ENCODE measurements around the gene KRTAP10-10.

The KRTAP10-10 gene

DNA sequence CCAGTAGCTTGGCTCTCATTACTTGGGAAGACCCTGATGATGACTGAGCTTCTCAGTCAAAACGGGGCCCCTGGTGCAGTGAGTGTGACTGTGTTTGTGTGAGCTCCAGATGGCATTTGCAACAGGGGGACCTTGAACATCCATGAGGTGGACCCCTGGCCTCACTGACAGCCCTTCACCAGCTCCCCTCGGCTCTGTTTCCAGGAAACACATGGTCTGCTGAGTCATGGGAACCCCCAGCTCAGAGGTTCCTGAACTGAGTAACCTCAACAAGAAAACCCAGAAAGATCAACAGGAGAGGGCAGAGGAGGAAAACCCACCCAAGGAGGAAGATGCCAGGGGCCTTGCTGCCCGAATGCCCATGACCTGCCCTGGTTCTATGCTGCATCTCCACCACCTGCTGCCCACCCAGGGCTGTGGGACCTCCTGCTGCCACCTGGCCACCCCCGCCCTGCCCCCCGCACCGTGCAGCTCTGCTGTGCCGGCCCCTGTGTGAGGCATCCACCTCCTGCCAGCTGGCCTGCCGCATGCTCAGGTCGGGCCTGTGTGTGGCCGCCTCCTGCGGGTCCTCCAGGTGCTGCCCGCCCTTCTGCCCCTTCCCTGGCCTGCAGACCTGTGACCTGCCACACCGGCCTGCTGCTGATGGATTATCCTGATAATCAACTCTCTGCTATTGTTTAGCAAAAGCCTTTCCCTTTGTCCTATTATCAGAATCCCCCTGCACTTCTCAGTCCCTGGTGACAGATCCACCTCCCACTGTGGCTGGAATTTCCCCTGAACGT is 49.0 kb downstream of the KRTAP10-10 start:
- peak in 2 of 3 experiments; percentile 25 to 60 for DNase-seq

DNA sequence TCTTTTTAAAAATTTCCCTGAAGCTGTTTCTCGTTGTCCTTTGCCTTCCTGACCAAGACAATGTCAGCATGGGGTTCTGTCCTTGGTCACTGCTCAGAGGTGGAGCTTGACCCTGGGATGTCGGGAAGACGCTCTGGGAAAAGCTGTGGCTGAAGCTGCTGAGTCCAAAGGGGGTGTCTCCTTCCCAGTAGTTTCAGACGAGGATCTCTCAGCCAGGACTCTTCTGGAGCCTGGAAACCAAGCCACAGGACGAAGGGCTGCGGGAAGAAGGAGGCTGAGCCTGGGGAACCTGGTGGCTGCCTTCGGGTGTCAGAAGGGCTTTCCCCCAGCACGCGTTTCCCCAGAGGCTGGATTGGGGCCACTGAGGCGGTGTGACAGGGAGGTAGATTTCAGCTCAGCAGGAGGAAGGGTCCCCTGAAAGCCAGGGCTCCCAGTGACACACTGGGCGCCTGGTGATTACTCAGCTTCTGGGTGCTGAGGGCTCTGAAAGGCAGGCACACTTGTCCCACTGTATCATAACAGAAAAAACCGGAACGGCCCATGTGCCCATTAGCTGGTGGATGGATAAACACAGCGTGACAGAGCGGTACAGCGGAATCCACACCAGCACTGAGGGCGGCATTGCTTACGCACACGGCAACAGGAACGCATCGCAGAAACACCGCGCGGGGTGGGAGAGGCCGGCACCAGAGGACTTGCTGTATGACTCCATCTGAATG is 49.8 kb downstream of the KRTAP10-10 start:
- peak; percentile 51 to 70 (median 58) for DNase-seq

DNA sequence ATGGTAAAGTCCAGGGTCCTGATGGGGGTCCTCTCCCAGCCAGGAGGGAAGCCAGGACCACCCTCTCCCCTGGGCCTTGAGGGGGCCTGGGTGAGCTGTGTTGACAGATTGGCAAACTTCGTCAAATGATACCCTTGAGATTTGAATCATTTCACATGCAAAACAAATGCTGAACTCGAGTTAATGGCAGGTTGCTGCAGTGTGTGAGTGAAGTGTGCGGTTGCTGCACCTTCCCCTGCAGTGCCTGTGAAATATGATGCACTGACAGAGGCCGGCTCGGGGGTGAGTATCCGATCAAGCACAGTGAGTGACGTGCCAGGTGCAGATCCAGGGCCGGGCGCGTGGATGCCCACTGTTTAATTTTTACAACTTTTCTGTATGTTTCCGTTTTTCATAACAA is 50.5 kb downstream of the KRTAP10-10 start:
- peak; percentile 51 to 87 (median 85) for DNase-seq

Measured in NCI-H1417 (cell line).